ENCODE measurements around the gene ADCY4.

ADCY4 gene

GRCh38 chr14:24327303-24327702 lies 7.6 kb downstream of the ADCY4 start:
- no peak overlapping the region for H3K4me3 ChIP-seq (ENCODE audit: low read depth, low read length)
- no peak for TF ChIP-seq CTCF (IDR thresholded peaks at IDR 0.05; ENCODE audit: insufficient read depth, low read length, missing control alignments)
- no peak for DNase-seq (ENCODE audit: low read depth, low spot score)
- ChIA-PET POLR2A (no interaction called here), CTCF (interaction anchor here (1.1 to 37.5 kb wide), 9 partner anchors 8 to 100 kb away, joined by 3 to 1633 read pairs (median 14); partner anchors contain the start of genes CBLN3, CIDEB, DHRS1 and KHNYN)

- no peak overlapping the region for H3K4me3 ChIP-seq (ENCODE audit: low read depth, low read length)
- POLR2A ChIA-PET = no interaction called here
- DNase-seq (ENCODE audit: low read depth, low spot score) = no peak
- no peak for TF ChIP-seq CTCF (IDR thresholded peaks at IDR 0.05; ENCODE audit: insufficient read depth, low read length, missing control alignments)
- CTCF ChIA-PET = interaction anchor here (0.6 to 37.5 kb wide), 5 partner anchors 7 to 101 kb away, joined by 3 to 1633 read pairs (median 114); partner anchors contain the start of genes ADCY4, CBLN3, CIDEB and DHRS1
These were observed 8.9 kb downstream of the ADCY4 start for GRCh38 chr14:24325963-24326362.

- H3K4me3 ChIP-seq (ENCODE audit: low read depth, low read length) = no peak overlapping the region
- DNase-seq (ENCODE audit: low read depth, low spot score) = no peak
- ChIA-PET POLR2A (no interaction called here), CTCF (interaction anchor here (1.2 to 37.5 kb wide), 7 partner anchors 8 to 353 kb away, joined by 3 to 1633 read pairs (median 4); partner anchors contain the start of genes ADCY4, CBLN3, CIDEB and DHRS1)
- no peak for TF ChIP-seq CTCF (IDR thresholded peaks at IDR 0.05; ENCODE audit: insufficient read depth, low read length, missing control alignments)
These were observed 9.8 kb downstream of the ADCY4 start for GRCh38 chr14:24325041-24325530.

GRCh38 chr14:24324024-24324423 lies 10.8 kb downstream of the ADCY4 start:
- no peak overlapping the region for H3K4me3 ChIP-seq (ENCODE audit: low read depth, low read length)
- DNase-seq (ENCODE audit: low read depth, low spot score) = no peak
- no peak for TF ChIP-seq CTCF (IDR thresholded peaks at IDR 0.05; ENCODE audit: insufficient read depth, low read length, missing control alignments)
- POLR2A ChIA-PET = no interaction called here
- CTCF ChIA-PET = interaction anchor here (0.6 to 37.5 kb wide), 5 partner anchors 8 to 103 kb away, joined by 3 to 1633 read pairs (median 114); partner anchors contain the start of genes ADCY4, CBLN3, CIDEB and DHRS1

- no peak overlapping the region for H3K4me3 ChIP-seq (ENCODE audit: low read depth, low read length)
- CTCF ChIA-PET = interaction anchor here (1.0 to 37.5 kb wide), 4 partner anchors 9 to 104 kb away, joined by 3 to 1633 read pairs (median 401); partner anchors contain the start of genes ADCY4, CBLN3, CIDEB and DHRS1
These were observed 11.5 kb downstream of the ADCY4 start for GRCh38 chr14:24323341-24323740.

More at GRCh38 chr14:24323341-24323740, 11.5 kb downstream of the ADCY4 start:
- DNase-seq (ENCODE audit: low read depth, low spot score) = no peak
- POLR2A ChIA-PET = no interaction called here
- no peak for TF ChIP-seq CTCF (IDR thresholded peaks at IDR 0.05; ENCODE audit: insufficient read depth, low read length, missing control alignments)

All from AG04449 (cell line).